HEK293T (cell line): ENCODE results near the gene QPCTL.

Experiments used
- CTCF ChIA-PET: fragments of 350-600 bp; formaldehyde crosslinking; extraction: SDS; loops from one replicate; lab custom pipeline; 2021; ENCODE audit warnings: antibody characterized with exemption, inconsistent platforms; lab: Yijun Ruan, JAX
- POLR2A ChIA-PET: fragments of 350-600 bp; formaldehyde crosslinking; extraction: SDS; loops from one replicate; lab custom pipeline; 2020; ENCODE audit warnings: antibody characterized with exemption, inconsistent platforms; lab: Yijun Ruan, JAX
- DNase-seq: peaks from one replicate; pipeline ENCODE4 v3.0.0; 2012; ENCODE audit warnings: mixed read lengths; ENCODE audit errors: extremely low spot score
- ARNT ChIP-seq: fragments of 450-650 bp; IDR thresholded peaks from 2 replicates; pipeline ENCODE4 v1.6.1; 2017; ENCODE audit warnings: mild to moderate bottlenecking
- BHLHE40 ChIP-seq: fragments of 450-650 bp; IDR thresholded peaks from 2 replicates; pipeline ENCODE4 v1.6.1; 2016; ENCODE audit warnings: mild to moderate bottlenecking, moderate library complexity, borderline replicate concordance
- CTBP1 ChIP-seq: fragments of 450-650 bp; IDR thresholded peaks from 2 replicates; pipeline ENCODE4 v1.6.1; 2016; ENCODE audit warnings: borderline replicate concordance
- ELF4 ChIP-seq: fragments of 450-650 bp; IDR thresholded peaks from 2 replicates; pipeline ENCODE4 v1.6.1; 2017; ENCODE audit warnings: antibody characterized with exemption
- FOXA1 ChIP-seq: fragments of 450-650 bp; IDR thresholded peaks from 2 replicates; pipeline ENCODE4 v1.6.1; 2016; ENCODE audit warnings: mild to moderate bottlenecking
- FOXK2 ChIP-seq: fragments of 450-650 bp; IDR thresholded peaks from 2 replicates; pipeline ENCODE4 v1.6.1; 2016; ENCODE audit warnings: mild to moderate bottlenecking
- FOXM1 ChIP-seq: fragments of 450-650 bp; IDR thresholded peaks from 2 replicates; pipeline ENCODE4 v1.6.1; 2017; ENCODE audit warnings: mild to moderate bottlenecking, borderline replicate concordance
- HDGF ChIP-seq: fragments of 450-650 bp; IDR thresholded peaks from 2 replicates; pipeline ENCODE4 v1.6.1; 2017; ENCODE audit warnings: antibody characterized with exemption, borderline replicate concordance
- L3MBTL2 ChIP-seq: fragments of 450-650 bp; conservative IDR thresholded peaks from 2 replicates; pipeline ENCODE4 v1.6.1; 2016; ENCODE audit warnings: mild to moderate bottlenecking
- LEF1 ChIP-seq: fragments of 450-650 bp; IDR thresholded peaks from 2 replicates; pipeline ENCODE4 v1.6.1; 2017; ENCODE audit warnings: mild to moderate bottlenecking, borderline replicate concordance
- NFRKB ChIP-seq: fragments of 450-650 bp; IDR thresholded peaks from 2 replicates; pipeline ENCODE4 v1.6.1; 2016; ENCODE audit warnings: mild to moderate bottlenecking, moderate library complexity
- SP1 ChIP-seq: fragments of 450-650 bp; IDR thresholded peaks from 2 replicates; pipeline ENCODE4 v1.6.1; 2017
- SUZ12 ChIP-seq: fragments of 450-650 bp; IDR thresholded peaks from 2 replicates; pipeline ENCODE4 v1.6.1; 2016; ENCODE audit warnings: mild to moderate bottlenecking
- TARDBP ChIP-seq: fragments of 450-650 bp; IDR thresholded peaks from 2 replicates; pipeline ENCODE4 v1.6.1; 2016
- ZNF384 ChIP-seq: fragments of 450-650 bp; IDR thresholded peaks from 2 replicates; pipeline ENCODE4 v1.6.1; 2016
- TF ChIP-seq, protein P1 (sequence below): fragments of 450-650 bp; IDR thresholded peaks from 2 replicates; pipeline ENCODE4 v1.6.1; 2016

Gene QPCTL

DNA sequence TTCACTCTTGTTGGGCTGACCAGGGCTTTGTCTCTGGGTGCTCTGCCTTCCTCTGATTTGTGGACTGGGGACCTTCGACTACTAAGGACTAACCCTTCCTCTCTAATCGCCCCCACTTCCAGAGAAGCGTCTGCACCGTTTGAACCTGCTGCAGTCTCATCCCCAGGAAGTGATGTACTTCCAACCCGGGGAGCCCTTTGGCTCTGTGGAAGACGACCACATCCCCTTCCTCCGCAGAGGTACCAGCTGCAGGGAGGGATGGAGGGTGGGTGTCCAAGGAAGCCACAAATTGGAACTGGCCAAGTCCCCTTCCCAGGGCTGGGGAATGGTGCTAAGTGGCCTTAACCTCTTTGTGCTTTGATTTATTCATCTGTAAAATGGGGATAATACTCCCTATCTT lies 9.2 kb downstream of the QPCTL start:
- POLR2A ChIA-PET: interaction anchor here (0.9 kb wide), 1 partner anchor 9 kb away, joined by 5 read pairs; the partner anchor contains the start of gene QPCTL
- CTCF ChIA-PET: interaction anchor here (1.0 to 1.5 kb wide), 2 partner anchors 9 to 68 kb away, joined by 3 to 5 read pairs; partner anchors contain the start of genes QPCTL and SIX5
- TF ChIP-seq SP1 (no peak), BHLHE40 (no peak), TARDBP (no peak), SUZ12 (no peak), FOXA1 (no peak), ZNF384 (no peak), LEF1 (no peak), NFRKB (no peak), FOXM1 (no peak), HDGF (no peak), CTBP1 (no peak), ELF4 (no peak), L3MBTL2 (no peak), ARNT (no peak), FOXK2 (no peak)
- TF ChIP-seq, protein P1, sequence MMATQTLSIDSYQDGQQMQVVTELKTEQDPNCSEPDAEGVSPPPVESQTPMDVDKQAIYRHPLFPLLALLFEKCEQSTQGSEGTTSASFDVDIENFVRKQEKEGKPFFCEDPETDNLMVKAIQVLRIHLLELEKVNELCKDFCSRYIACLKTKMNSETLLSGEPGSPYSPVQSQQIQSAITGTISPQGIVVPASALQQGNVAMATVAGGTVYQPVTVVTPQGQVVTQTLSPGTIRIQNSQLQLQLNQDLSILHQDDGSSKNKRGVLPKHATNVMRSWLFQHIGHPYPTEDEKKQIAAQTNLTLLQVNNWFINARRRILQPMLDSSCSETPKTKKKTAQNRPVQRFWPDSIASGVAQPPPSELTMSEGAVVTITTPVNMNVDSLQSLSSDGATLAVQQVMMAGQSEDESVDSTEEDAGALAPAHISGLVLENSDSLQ: no peak

DNA sequence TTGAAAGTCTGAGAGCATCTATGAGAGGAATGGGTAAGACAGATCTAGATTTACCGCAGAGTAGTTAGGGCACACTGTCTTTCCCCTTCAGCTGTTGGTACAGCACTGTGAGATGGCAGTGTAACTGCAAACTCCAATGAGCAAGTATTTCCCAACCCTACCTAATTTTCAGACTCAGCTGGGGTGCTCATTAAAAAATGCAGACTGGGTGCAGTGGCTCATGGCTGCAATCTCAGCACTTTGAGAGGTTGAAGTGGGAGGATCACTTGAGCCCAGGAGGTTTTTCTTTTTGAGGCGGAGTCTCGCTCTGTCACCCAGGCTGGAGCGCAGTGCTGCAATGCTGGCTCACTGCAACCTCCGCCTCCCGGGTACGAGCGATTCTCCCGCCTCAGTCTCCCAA lies 12.6 kb downstream of the QPCTL start:
- DNase-seq: no peak
- TF ChIP-seq ELF4: no peak
- TF ChIP-seq BHLHE40: no peak
- no peak for TF ChIP-seq SP1
- TF ChIP-seq ZNF384: no peak
- TF ChIP-seq HDGF: no peak
- TF ChIP-seq LEF1: no peak
- TF ChIP-seq ARNT: no peak
- no peak for TF ChIP-seq FOXK2
- TF ChIP-seq FOXM1: no peak
- TF ChIP-seq TARDBP: no peak
- TF ChIP-seq, protein P1: no peak
- TF ChIP-seq FOXA1: no peak
- TF ChIP-seq SUZ12: no peak
- no peak for TF ChIP-seq CTBP1
- TF ChIP-seq L3MBTL2: no peak
- no peak for TF ChIP-seq NFRKB
- ChIA-PET POLR2A (no interaction called here), CTCF (no interaction called here)

More for the DNA sequence above, 9.2 kb downstream of the QPCTL start:
- DNase-seq: no peak

DNA sequence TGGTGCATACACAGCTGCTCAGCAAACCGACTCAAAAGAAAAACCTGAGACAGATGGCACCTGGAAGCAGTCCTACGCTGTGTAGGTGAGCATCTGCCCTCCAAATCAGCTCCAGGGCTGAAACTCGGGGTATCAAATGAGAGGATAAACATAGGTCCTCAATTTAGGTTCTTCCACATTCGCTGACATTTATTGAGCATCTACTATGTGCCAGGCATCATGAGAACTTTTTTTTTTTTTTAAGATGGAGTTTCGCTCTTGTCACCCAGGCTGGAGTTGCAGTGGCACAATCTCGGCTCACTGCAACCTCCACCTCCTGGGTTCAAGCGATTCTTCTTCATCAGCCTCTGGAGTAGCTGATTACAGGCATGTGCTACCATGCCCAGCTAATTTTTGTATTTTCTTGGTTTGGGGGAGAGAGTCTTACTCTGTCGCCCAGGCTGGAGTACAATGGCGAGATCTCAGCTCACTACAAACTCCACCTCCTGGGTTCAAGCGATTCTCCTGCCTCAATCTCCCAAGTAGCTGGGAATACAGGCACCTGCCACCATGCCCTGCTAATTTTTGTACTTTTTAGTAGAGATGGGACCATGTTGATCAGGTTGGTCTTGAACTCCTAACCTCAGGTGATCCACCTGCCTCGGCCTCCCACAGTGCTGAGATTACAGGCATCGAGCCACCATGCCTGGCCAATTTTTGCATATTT lies 13.4 kb downstream of the QPCTL start:
- DNase-seq: no peak
- CTCF ChIA-PET: no interaction called here
- POLR2A ChIA-PET: interaction anchor here (1.3 kb wide), 1 partner anchor 11 kb away, joined by 4 read pairs; no protein-coding TSS in a partner anchor

DNA sequence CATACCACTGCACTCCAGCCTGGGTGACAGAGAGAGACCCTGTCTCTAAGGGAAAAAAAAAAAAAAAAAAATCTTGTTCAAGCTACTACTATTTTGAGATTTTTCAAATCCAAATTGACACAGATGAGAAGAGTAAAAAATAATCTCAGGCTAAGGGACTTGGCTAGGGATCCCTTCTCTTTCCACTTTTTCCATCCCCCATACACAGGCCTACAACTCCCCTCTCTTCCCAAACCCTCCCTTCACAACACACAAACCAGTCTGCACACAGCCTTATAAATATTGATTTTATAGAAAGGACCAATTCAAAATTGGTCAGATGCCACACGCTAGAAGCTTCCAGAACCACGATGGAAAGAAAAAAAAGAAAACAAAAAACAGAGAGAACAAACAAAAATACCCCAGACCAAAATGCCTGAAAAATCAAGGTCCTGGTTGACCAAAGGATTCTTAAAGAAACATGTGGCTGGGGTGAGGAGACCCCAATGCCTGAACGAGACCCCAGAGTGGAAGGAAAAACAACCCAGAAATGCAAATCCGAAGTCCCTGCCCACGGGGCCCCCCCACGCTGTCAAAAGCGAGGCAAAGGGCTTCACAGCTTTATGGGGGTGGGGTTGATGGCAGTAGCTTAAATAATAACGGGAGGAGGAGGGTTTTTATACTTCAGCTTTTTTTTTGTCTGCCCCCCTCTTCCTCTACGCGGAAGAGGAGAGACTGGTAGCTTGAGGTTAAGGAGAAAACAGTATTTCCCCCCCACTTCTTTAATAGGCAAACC lies 18.1 kb downstream of the QPCTL start:
- ChIA-PET CTCF (interaction anchor here (0.6 to 1.1 kb wide), 3 partner anchors 10 to 59 kb away, joined by 3 to 7 read pairs (median 5); partner anchors contain the start of genes QPCTL, SIX5 and SNRPD2), POLR2A (interaction anchor here (2.4 kb wide), 1 partner anchor 18 kb away, joined by 13 read pairs; the partner anchor contains the start of gene QPCTL)
- no peak for DNase-seq
- TF ChIP-seq L3MBTL2 (no peak), SP1 (no peak), HDGF (no peak), FOXA1 (no peak), ZNF384 (no peak), LEF1 (no peak), FOXM1 (no peak), TARDBP (no peak)
- TF ChIP-seq, protein P1: no peak

More for the DNA sequence above, 13.4 kb downstream of the QPCTL start:
- TF ChIP-seq FOXK2 (no peak), LEF1 (no peak), TARDBP (no peak), CTBP1 (no peak), FOXM1 (no peak), SUZ12 (no peak), ELF4 (no peak), FOXA1 (no peak), SP1 (no peak), L3MBTL2 (no peak), NFRKB (no peak), HDGF (no peak), ZNF384 (no peak), ARNT (no peak), BHLHE40 (no peak)
- TF ChIP-seq, protein P1: no peak
